ENCODE measurements around the gene UMODL1.

The UMODL1 gene

DNA sequence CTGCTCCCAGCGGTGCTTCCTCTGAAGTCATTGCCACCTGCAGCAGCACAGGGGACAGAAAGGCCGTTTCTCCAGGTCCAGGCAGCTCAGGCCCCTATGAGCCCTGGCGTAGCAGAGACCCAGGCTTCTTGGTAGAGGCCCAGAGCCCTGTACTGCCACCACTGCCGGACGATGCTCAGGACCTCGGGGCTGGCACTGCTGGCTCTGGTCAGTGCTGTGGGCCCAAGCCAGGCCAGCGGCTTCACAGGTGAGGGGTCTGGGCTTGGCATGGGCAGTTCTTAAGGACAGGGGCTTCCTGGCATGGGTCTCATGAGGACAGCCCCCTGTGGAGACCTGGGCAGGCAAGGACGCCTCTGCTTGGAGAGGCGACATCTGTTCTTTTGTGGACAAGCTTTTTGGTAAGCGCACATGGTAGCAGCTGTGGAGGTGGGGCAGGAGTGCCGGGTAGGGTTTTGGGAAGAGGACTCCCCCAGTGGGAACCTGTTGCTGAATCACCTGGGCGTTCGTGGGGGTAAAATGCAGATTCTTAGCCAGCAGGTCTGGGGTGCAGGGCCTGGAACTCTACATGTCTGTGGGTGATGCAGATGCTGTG is at the start of gene UMODL1:
Gene UMODL1 (plus strand): TSS at position 172 of the 592 bp plus-strand sequence. CDS start 0 bp downstream, at position 172.
- DNase-seq (ENCODE audit: low spot score) = no peak

GRCh38 chr21:42021371-42022090 is 49.6 kb upstream of the UMODL1 start:
- no peak for DNase-seq (ENCODE audit: low spot score)

DNA sequence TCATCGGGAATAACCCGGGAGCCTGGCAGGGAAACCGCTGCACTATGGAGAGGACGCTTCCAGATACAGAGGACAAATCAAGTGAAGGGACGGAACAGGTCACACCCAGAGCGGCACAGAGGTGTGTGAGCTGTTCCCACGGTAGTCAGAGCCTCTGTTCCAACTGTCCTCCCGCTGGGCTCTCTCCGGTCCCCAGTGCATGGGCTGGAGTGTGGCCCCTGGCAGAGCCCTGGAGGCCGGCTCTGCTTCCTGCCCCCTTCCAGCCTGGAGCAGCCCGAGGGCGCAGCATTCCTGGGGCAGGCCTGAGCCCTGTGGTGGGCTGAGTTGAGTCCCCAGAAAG is 49.1 kb upstream of the UMODL1 start:
- no peak for DNase-seq (ENCODE audit: low spot score)

- no peak for DNase-seq (ENCODE audit: low spot score)
Observed at GRCh38 chr21:42022906-42023305, 48.2 kb upstream of the UMODL1 start.

DNA sequence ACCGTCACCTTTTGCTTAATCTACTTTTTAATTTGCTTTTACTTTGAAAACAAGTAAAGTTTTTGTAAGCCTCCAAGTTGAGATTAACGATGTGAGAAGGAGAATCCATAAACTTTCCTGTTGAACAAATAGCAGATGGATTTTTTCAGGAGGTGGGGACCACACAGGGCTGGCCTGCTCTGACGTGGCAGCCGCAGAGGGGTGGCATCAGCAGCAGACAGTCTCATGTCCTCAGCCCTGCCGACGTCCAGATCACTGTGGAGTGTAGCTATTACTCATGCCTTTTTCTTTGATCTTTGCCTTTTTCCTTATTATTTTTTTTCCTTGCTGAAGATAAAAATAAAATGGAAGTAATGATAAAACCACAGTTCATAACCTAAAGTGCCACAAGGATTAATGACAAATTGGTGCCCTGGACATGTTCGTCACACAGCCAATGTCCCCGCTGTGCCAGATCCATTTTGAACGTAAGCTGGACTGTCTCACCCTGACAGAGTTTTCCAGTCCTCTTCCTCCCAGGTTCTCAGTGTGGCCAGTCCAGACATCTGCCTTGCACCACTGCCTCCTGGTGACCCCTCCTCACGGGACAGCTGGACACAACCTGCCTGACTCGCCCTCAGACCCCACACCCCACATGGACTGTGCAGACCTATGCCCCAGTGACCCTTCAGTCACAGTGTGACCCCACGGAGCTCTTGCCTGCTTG is 45.6 kb upstream of the UMODL1 start:
- DNase-seq (ENCODE audit: low spot score) = no peak

DNA sequence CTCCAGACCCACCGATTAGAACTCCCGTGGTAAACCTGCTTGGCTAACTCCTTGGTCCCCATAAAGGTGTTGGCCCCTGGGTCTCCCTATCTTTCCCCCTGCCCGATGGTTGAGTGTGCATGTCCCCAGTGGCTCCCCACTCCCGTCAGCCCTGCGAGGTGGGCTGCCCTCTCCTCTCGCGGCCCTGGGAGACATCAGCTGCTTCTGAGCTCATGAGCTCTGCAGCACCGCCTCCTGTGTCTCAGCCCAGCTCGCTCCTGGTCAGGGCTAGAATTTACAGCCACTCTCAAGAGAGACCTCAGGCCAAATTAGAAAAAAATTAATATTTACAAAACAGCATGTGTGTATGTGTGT is 45.1 kb upstream of the UMODL1 start:
- DNase-seq (ENCODE audit: low spot score) = no peak

GRCh38 chr21:42027085-42027821 is 43.9 kb upstream of the UMODL1 start:
- no peak for DNase-seq (ENCODE audit: low spot score)

- peak; percentile 59 for DNase-seq (ENCODE audit: low spot score)
Observed at GRCh38 chr21:42027822-42028765, 43.0 kb upstream of the UMODL1 start.

- DNase-seq (ENCODE audit: low spot score) = peak; percentile 29
Observed at GRCh38 chr21:42028766-42029425, 42.2 kb upstream of the UMODL1 start.

DNA sequence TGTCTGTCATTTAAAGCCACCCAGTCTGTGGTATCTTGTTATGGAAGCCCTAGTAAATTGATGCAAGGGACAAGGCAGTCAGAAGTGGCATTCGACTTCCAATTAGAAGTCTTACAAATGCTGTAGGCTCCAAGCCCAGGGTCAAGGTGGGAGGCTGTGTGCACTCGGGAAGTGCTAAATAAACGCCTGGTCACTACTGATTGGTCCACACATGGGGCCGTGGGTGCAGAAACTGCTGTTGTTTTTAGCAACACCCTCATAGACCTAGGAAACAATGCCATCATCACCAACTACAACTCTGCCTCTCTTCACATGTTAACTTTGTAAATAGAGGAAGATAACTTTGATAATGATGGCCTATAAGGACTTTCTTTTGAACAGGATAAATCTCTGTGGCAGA is 40.8 kb upstream of the UMODL1 start:
- DNase-seq (ENCODE audit: low spot score) = no peak

DNA sequence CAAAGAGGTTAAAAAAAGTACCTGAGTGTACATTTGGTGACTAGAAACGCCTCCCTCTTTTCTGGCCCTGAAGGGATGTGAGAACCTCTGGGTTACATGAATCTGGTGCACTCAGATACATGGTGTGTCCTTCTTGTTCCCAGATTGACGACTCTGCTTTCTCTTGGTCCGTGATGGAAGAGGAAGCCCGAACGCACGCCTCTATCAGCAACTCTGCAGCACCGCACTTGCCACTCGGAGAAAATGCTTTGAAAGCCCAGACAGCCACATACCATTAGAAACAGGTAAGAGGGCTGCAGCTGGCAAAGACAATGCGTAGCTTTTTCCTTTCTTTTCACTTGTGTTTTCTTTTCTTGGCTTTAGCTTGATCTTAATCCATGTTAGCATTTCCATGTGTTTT is 39.9 kb upstream of the UMODL1 start:
- no peak for DNase-seq (ENCODE audit: low spot score)

DNA sequence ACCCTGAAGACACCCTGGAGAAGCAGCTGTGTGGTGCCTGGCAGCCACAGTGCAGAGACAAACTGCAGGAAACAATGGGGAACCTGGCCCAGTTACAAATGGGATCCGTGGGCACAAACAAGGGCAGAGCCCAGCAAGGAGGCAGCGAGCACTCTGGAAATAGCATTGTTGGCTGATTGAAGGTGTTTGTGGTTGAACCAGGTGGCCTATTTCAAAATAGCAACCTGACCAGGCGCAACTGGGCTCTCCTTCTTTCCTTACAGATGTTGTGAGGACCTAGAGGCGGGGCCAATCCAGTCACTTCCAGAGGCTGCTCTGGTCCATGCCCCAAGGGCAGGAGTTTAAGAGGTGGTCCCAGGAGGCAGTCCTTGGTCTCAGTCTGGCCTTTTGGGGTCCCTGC is 39.3 kb upstream of the UMODL1 start:
- no peak for DNase-seq (ENCODE audit: low spot score)

GRCh38 chr21:42032266-42032665 is 38.9 kb upstream of the UMODL1 start:
- no peak for DNase-seq (ENCODE audit: low spot score)

GRCh38 chr21:42032968-42033367 is 38.1 kb upstream of the UMODL1 start:
- DNase-seq (ENCODE audit: low spot score) = no peak

- no peak for DNase-seq (ENCODE audit: low spot score)
Observed at GRCh38 chr21:42036313-42036712, 34.8 kb upstream of the UMODL1 start.

DNA sequence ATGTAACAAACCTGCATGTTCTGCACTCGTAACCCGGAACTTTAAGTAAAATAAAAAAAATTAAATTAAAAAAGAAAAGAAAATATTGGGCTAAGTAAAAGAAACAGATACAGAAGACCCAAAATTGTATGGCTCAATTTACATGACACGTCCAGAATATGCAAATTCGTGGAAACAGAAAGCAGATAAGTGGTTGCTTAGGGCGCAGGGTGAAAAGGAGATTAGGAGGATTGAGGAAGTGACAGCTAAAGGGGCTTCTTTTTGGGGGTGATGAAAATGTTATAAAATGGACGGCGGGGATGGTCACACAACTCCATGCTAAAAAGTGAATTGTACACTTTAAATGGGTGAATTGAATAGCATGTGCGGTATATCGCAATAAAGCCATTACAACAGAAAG is 33.6 kb upstream of the UMODL1 start:
- DNase-seq (ENCODE audit: low spot score) = peak; percentile 35

DNA sequence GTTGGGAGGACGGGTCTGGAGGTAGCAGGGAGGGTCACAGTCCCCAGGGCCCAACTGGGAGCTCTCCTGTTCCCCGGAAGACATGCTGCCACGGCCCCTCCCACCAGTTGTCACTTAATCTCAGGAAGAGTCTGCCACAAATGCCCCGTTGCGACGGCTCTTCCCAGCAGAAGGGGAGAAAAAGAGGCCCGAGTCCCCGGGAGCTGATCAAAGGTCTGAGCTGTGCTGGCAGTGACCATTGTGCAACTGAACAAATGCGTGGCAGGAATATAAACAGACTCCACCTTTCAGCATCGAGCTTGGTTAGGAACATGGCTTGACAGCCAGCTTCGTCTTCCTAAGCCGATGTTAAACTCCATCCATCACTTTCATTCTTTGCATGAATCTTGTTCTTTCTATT is 33.2 kb upstream of the UMODL1 start:
- no peak for DNase-seq (ENCODE audit: low spot score)

DNA sequence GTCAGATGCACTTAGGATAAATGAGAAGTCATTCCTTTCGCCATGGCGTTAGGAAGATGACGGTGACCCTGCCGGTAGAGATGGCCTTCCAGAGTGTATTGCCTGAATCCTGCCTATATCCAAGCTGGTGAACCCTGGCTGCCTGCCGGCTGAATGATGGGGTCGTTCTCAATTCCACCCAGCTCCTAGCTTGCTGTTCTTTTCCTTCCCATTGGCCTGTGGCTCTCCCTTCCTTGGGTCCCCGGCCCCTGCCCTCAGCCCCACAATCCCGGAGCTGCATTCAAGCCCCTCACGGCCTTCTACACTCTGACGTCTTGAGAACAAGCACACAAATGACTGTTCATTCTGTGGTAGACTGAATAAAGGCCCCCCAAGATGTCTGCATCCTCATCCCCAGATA is 32.7 kb upstream of the UMODL1 start:
- no peak for DNase-seq (ENCODE audit: low spot score)

- DNase-seq (ENCODE audit: low spot score) = peak; percentile 10
Observed at GRCh38 chr21:42038826-42039425, 32.2 kb upstream of the UMODL1 start.

DNA sequence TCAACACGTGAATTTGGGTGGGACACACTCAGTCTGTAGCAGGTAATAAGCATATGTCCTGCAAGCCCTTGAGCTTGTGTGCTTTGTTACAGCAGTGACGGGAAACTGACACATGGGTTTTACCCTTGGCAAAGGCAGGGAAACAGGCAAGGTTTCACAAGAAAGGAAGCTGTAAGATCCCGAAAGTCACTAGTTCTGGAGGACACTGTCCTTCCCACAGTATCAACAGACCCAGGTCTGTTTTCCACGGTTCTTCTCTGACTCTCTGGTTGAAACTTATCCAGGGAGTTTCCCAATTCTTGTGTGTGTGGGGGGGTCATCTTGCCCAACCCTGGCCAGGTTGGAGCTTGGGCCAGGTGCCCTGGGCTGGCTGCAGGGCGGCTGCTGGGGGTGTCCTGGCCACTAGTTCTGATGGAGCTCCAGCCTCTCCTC is 31.6 kb upstream of the UMODL1 start:
- no peak for DNase-seq (ENCODE audit: low spot score)

GRCh38 chr21:42039911-42040351 is 31.2 kb upstream of the UMODL1 start:
- DNase-seq (ENCODE audit: low spot score) = no peak

All from NAMALWA (cell line).